Measurements from ENCODE around the gene RAB32. TPM values are rescaled to one million over a fixed set of nuclear protein-coding genes. Genes with fewer than 3 reads are reported as not detected.

Gene RAB32
- 10 to 100 TPM; 71.9 to 87.6 (median 74.3) TPM for total RNA-seq (2021; fragmentation: NEBNext Ultra II Directional; extraction: Animal tissue kit (Norgen Biotek cat#: 25700))
- long read RNA-seq, transcript RAB32-201 (3 exons, 1,217 nt), result major isoform, 104 of 109 reads
- long read RNA-seq, partial matches to known transcripts, result 4 of 109 reads
- long read RNA-seq, other reads (novel, unspliced or antisense), result 1 of 109 reads

DNA sequence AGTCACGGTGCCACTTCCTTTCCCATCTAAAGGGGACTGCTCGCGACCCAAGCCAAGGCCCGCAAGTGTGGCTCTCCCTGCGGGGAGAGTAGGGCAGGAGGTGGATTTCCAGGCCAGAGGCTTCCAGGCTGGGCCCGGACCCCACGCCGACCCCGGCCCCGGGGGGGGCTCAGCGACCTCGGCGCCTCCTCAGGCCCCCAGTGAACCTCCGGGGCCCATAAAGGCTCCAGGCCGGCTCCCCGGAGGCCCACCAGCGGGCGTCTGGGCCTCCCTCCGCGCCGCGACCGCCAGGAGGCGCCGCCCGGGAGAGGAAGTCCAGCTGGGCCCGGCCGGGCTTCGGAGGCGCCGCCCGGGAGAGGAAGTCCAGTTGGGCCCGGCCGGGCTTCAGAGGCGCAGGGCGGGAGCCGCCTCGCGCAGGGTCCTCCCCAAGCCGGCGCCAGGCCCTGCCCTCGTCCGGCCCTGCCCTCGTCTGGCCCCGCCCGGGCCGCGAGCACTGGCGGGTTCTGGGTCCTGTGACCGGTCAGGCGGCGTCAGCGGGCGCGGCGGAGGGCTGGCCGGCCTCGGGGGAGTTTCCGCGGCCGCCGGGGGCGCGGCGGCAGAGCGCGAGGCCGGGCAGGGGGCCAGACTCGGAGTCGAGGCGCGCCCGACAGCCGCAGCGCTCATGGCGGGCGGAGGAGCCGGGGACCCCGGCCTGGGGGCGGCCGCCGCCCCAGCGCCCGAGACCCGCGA is at the start of gene RAB32:
Gene RAB32, plus strand, starts transcription at position 623 of the 729 bp plus-strand sequence. Its CDS starts 39 bp downstream, at position 662.
- Mint-ChIP-seq H3K27me3 (ENCODE audit: insufficient read depth) (peaks cover 2% of the 10 kb centered on the region; the same call in 1 of the 2 replicates), H3K4me1 (ENCODE audit: low read depth) (peaks cover 44% of the 10 kb centered on the region), H3K27ac (peak within 1 kb of the TSS; percentile 96), H3K4me3 (peak within 1 kb of the TSS; percentile 97), H3K36me3 (ENCODE audit: low read depth) (peaks cover 12% of the 10 kb centered on the region; the same call in 1 of the 2 replicates), H3K9me3 (no peaks in the 10 kb centered on the region)
- TF ChIP-seq, protein P1, sequence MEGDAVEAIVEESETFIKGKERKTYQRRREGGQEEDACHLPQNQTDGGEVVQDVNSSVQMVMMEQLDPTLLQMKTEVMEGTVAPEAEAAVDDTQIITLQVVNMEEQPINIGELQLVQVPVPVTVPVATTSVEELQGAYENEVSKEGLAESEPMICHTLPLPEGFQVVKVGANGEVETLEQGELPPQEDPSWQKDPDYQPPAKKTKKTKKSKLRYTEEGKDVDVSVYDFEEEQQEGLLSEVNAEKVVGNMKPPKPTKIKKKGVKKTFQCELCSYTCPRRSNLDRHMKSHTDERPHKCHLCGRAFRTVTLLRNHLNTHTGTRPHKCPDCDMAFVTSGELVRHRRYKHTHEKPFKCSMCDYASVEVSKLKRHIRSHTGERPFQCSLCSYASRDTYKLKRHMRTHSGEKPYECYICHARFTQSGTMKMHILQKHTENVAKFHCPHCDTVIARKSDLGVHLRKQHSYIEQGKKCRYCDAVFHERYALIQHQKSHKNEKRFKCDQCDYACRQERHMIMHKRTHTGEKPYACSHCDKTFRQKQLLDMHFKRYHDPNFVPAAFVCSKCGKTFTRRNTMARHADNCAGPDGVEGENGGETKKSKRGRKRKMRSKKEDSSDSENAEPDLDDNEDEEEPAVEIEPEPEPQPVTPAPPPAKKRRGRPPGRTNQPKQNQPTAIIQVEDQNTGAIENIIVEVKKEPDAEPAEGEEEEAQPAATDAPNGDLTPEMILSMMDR (IDR thresholded peaks at IDR 0.05), result peak; percentile 92
- peak; percentile 94 for DNase-seq

DNA sequence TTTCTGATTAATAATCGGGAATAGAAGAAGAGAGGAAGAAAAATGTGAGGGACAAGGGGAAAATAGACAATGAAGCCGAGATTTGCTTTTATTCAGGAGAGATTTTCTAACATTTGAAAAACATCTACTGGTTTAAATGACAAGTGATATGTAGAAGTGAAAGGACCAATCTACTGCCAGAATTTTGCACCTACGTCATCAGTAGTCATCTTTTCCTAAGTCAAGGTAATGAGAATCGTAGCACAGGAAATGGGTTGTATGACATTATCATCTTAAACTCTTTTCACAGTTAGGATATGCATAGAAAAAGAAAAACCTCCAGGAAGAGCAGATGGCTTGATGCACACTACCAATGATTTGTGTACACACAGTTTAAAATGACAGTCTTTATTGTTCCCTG is 45.3 kb upstream of the RAB32 start:
- Mint-ChIP-seq H3K36me3 (ENCODE audit: low read depth) (no peaks in the 10 kb centered on the region), H3K4me3 (no peak overlapping the region), H3K27me3 (ENCODE audit: insufficient read depth) (no peaks in the 10 kb centered on the region), H3K4me1 (ENCODE audit: low read depth) (no peaks in the 10 kb centered on the region), H3K9me3 (peaks cover 4% of the 10 kb centered on the region; the same call in 1 of the 2 replicates), H3K27ac (no peak overlapping the region)
- TF ChIP-seq, protein P1 (IDR thresholded peaks at IDR 0.05), result no peak
- no peak for DNase-seq

DNA sequence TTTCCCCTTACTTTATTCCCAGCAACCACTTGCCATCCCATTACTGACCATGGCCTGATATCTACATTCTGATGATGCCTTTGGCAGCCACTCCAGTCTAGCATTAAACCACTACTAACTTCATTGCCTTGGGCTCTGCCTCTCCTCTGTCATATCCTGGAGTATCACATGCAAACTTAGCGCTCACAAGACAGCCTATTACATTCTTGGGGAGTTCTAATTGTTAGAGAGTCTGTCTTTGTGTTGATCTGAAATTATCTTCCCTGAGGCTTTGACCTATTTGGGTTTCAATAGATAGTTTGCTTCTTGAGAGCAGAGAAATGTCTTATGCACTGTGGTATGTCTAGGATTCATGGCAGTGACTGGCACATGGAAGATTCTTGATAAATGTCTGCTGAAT is 40.5 kb upstream of the RAB32 start:
- TF ChIP-seq, protein P1 (IDR thresholded peaks at IDR 0.05), result no peak
- Mint-ChIP-seq H3K36me3 (ENCODE audit: low read depth) (no peaks in the 10 kb centered on the region), H3K9me3 (peaks cover 4% of the 10 kb centered on the region; the same call in 1 of the 2 replicates), H3K4me3 (no peak overlapping the region), H3K4me1 (ENCODE audit: low read depth) (no peaks in the 10 kb centered on the region), H3K27ac (no peak overlapping the region), H3K27me3 (ENCODE audit: insufficient read depth) (no peaks in the 10 kb centered on the region)
- no peak for DNase-seq

DNA sequence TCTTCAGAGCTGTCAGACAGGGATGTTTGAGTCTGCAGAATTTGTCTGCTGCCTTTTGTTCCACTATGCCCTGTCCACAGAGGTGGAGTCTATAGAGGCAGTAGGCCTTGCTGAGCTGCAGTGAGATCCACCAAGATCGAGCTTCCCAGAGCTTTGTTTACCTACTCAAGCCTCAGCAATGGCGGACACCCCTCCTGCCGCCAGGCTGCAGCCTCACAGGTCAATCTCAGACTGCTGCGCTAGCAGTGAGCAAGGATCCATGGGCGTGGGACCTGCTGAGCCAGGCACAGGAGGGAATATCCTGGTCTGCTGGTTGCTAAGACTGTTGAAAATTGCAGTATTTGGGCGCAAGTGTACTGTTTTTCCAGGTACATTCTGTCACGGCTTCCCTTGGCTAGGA is 28.4 kb upstream of the RAB32 start:
- Mint-ChIP-seq H3K9me3 (peaks cover 4% of the 10 kb centered on the region; the same call in 1 of the 2 replicates), H3K4me3 (no peak overlapping the region), H3K27ac (no peak overlapping the region), H3K27me3 (ENCODE audit: insufficient read depth) (no peaks in the 10 kb centered on the region), H3K36me3 (ENCODE audit: low read depth) (no peaks in the 10 kb centered on the region), H3K4me1 (ENCODE audit: low read depth) (no peaks in the 10 kb centered on the region)
- TF ChIP-seq, protein P1 (IDR thresholded peaks at IDR 0.05), result no peak
- no peak for DNase-seq

DNA sequence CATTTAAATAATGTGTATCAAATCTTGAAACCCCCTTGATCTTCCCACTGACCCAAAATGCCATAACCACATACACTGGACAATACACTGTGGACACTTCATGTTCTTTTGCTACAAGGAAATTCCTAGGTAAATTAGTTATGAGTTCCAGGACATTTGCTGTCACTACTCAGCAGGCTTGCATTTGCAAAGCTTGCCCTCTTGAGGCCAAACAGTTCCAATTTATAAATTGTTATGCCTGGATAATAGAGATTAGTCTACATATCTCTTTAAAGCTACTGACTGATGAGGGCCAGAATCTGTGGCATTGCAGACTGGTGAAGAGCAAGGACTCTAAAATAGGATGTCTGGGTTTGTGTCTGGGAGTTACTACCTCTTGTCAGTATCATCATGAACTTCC is 17.4 kb upstream of the RAB32 start:
- no peak overlapping the region for H3K4me3 Mint-ChIP-seq
- no peak overlapping the region for H3K27ac Mint-ChIP-seq
- TF ChIP-seq, protein P1 (IDR thresholded peaks at IDR 0.05), result peak; percentile 66
- H3K27me3 Mint-ChIP-seq (ENCODE audit: insufficient read depth), result no peaks in the 10 kb centered on the region
- no peaks in the 10 kb centered on the region for H3K9me3 Mint-ChIP-seq
- no peaks in the 10 kb centered on the region for H3K4me1 Mint-ChIP-seq (ENCODE audit: low read depth)
- peak; percentile 21 for DNase-seq
- H3K36me3 Mint-ChIP-seq (ENCODE audit: low read depth), result no peaks in the 10 kb centered on the region
